Stimulated activated naive CD8-positive, alpha-beta T cell treated with anti-CD3 and anti-CD28 coated beads, Interleukin-15, amount 100 ng/mL, for 72 hours (primary cell): ENCODE results near the gene GADD45GIP1.

ENCODE experiments used
- ATAC-seq: fragments of 150-1000 bp; cut with Tn5 transposase; 2 replicates; pipeline ENCODE4 v1.10.0; 2021; ENCODE audit warnings: mild to moderate bottlenecking, moderate library complexity
- DNase-seq, 2 donors: peaks; one replicate each; pipeline ENCODE4 v3.0.0; 2021 to 2022
- H3K27ac Mint-ChIP-seq, 2 donors: one replicate each; pipeline ENCODE4 v1.8.0; 2022; ENCODE audit warnings: mild to moderate bottlenecking in 2 of 2, mixed read lengths in 2 of 2, moderate library complexity in 2 of 2
- H3K27me3 Mint-ChIP-seq: one replicate; pipeline ENCODE4 v1.8.0; 2022; ENCODE audit warnings: mixed read lengths
- H3K4me1 Mint-ChIP-seq: one replicate; pipeline ENCODE4 v1.8.0; 2022; ENCODE audit warnings: mild to moderate bottlenecking, mixed read lengths
- H3K4me3 Mint-ChIP-seq, 2 donors: one replicate each; pipeline ENCODE4 v1.8.0; 2022; ENCODE audit warnings: mild to moderate bottlenecking in 2 of 2, mixed read lengths in 2 of 2, moderate library complexity in 1 of 2
- H3K9me3 Mint-ChIP-seq, 2 donors: one replicate each; pipeline ENCODE4 v1.8.0; 2022; ENCODE audit warnings: mixed read lengths in 2 of 2

The GADD45GIP1 gene

GRCh38 chr19:12994701-12995595 is 37.9 kb upstream of the GADD45GIP1 start, which contains the start of gene NFIX:
NFIX (plus strand) TSS chr19:12995475; CDS start chr19:12995838, 363 bp downstream.
- peak; percentile 62 for ATAC-seq
- Mint-ChIP-seq H3K4me1 (peaks cover 11% of the 10 kb centered on the region), H3K27me3 (peaks cover 10% of the 10 kb centered on the region), H3K27ac (peak within 1 kb of the TSS; percentile 48 to 93), H3K9me3 (no peaks in the 10 kb centered on the region), H3K4me3 (peak within 1 kb of the TSS; percentile 82 to 93)
- DNase-seq = peak in 1 of 2 donors; percentile 53

DNA sequence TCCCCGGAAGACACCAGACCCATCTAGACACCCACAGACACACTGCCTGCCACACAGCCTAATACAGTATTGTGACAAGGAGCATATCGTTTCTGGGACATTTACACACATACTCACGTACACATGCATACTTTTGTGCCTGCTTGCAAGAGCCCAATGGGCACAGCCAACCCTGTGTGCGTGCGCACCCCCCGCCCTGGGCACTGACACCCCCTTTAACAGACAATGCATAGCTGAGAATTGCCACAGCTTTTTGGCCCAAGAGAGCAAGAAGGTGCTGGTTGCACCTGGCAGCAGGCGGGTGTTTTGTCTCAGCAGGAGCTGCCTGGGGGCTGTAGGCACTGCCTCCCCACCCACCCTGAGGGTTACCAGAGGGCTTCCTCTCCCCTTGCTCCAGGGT is 36.5 kb upstream of the GADD45GIP1 start:
- Mint-ChIP-seq H3K27me3 (peaks cover 10% of the 10 kb centered on the region), H3K4me3 (no peak overlapping the region), H3K9me3 (no peaks in the 10 kb centered on the region), H3K27ac (no peak overlapping the region), H3K4me1 (peaks cover 11% of the 10 kb centered on the region)
- DNase-seq (no peak), ATAC-seq (no peak)

DNA sequence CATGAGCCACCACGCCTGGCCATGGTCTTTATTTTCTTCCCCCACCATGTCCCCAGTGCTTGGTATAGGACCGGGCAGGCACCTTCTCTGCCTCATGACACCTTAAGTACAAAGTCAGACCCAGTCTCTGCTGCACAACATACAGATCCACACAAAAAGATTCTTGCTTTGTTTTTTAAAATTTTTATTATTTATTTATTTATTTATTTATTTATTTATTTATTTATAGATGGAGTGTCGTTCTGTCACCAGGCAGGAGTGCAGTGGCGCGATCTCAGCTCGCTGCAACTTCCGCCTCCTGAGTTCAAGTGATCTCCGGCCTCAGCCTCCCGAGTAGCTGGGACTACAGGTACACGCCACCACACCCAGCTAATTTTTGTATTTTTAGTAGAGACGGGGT is 35.7 kb upstream of the GADD45GIP1 start:
- no peak for ATAC-seq
- H3K4me1 Mint-ChIP-seq = peaks cover 11% of the 10 kb centered on the region
- H3K27ac Mint-ChIP-seq = no peak overlapping the region
- peaks cover 10% of the 10 kb centered on the region for H3K27me3 Mint-ChIP-seq
- H3K4me3 Mint-ChIP-seq = no peak overlapping the region
- H3K9me3 Mint-ChIP-seq = no peaks in the 10 kb centered on the region
- DNase-seq = no peak

- DNase-seq = no peak
- no peak for ATAC-seq
- no peak overlapping the region for H3K4me3 Mint-ChIP-seq
- H3K27ac Mint-ChIP-seq = no peak overlapping the region
- peaks cover 11% of the 10 kb centered on the region for H3K4me1 Mint-ChIP-seq
- H3K27me3 Mint-ChIP-seq = peaks cover 10% of the 10 kb centered on the region
- H3K9me3 Mint-ChIP-seq = no peaks in the 10 kb centered on the region
Observed at GRCh38 chr19:12991296-12991695, 34.3 kb upstream of the GADD45GIP1 start.

- H3K27me3 Mint-ChIP-seq = peaks cover 10% of the 10 kb centered on the region
- peaks cover 7% of the 10 kb centered on the region for H3K4me1 Mint-ChIP-seq
- no peaks in the 10 kb centered on the region for H3K9me3 Mint-ChIP-seq
- no peak overlapping the region for H3K4me3 Mint-ChIP-seq
- no peak overlapping the region for H3K27ac Mint-ChIP-seq
- DNase-seq = no peak
- no peak for ATAC-seq
Observed at GRCh38 chr19:12990853-12991252, 33.8 kb upstream of the GADD45GIP1 start.

DNA sequence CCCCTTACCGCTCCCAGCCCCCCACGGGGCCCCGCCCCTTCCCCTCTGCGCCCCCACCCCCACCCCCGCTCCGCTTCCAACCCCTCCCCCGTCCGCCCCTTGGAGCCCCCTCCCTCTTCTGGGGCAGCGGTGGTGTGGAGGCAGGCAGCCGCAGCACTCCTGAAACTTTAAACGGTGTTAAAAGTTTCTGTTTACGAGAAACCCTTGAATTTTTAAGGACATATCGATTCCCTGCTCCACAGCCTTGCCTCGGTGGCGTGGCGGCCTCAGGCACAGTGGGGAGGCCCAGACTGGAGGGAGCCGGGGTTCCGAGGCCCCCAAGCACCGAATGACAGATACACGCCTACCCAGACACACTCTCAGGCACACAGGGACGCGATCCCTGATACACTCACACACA is 33.4 kb upstream of the GADD45GIP1 start:
- peaks cover 6% of the 10 kb centered on the region for H3K4me1 Mint-ChIP-seq
- no peak for DNase-seq
- H3K9me3 Mint-ChIP-seq = no peaks in the 10 kb centered on the region
- no peak for ATAC-seq
- peaks cover 10% of the 10 kb centered on the region for H3K27me3 Mint-ChIP-seq
- H3K4me3 Mint-ChIP-seq = no peak overlapping the region
- H3K27ac Mint-ChIP-seq = no peak overlapping the region

DNA sequence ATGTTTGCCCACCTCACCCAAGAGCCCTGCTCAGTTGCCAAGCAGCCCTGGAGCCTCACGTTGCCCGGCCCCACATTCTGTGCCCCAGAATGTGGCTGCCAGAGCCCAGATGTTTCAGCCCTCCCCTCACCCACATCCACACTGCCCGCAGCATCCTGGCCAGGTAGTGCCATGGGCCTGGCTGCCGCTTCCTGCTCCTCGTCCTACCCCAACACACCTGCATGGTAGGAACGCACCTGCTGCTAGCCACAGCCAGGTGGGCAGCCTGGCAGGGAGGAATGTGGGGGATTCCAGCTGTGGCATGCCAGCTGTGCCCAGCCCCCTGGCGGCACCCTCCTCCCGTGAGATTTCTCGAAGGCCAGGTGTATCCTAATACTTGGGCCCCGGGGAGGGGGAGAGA is 30.8 kb upstream of the GADD45GIP1 start:
- ATAC-seq (no peak), DNase-seq (no peak)
- Mint-ChIP-seq H3K4me3 (no peak overlapping the region), H3K4me1 (no peaks in the 10 kb centered on the region), H3K27ac (no peak overlapping the region), H3K9me3 (no peaks in the 10 kb centered on the region), H3K27me3 (no peaks in the 10 kb centered on the region)

DNA sequence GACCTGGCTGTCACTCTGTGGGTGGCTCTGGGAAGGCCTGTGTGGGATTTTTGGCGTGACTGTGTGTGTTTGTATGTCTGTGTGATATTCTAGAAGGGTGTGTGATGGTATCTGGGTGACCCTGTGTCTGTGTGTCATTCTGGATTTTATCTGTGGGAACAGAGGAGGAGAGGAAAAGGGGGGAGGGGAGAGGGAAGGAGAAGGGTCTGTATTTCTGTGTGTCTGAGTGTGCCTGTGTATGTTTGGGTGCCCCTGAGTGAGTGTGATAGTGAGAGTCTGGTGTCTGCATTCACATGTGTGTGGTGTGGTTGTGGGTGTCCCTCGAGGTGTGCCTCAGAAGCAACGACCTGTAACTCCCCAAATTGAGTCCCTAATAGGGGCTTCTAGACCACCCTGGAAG is 30.2 kb upstream of the GADD45GIP1 start:
- no peak for DNase-seq
- Mint-ChIP-seq H3K4me1 (no peaks in the 10 kb centered on the region), H3K27ac (no peak overlapping the region), H3K9me3 (no peaks in the 10 kb centered on the region), H3K27me3 (no peaks in the 10 kb centered on the region), H3K4me3 (no peak overlapping the region)
- no peak for ATAC-seq

- DNase-seq = no peak
- Mint-ChIP-seq H3K27me3 (no peaks in the 10 kb centered on the region), H3K4me3 (no peak overlapping the region), H3K27ac (no peak overlapping the region), H3K4me1 (no peaks in the 10 kb centered on the region), H3K9me3 (no peaks in the 10 kb centered on the region)
- ATAC-seq = no peak
Observed at GRCh38 chr19:12986726-12987125, 29.7 kb upstream of the GADD45GIP1 start.

GRCh38 chr19:12985049-12985776 is 28.2 kb upstream of the GADD45GIP1 start:
- ATAC-seq = peak; percentile 40
- Mint-ChIP-seq H3K27me3 (no peaks in the 10 kb centered on the region), H3K27ac (no peak overlapping the region), H3K9me3 (no peaks in the 10 kb centered on the region), H3K4me1 (no peaks in the 10 kb centered on the region), H3K4me3 (no peak overlapping the region)
- DNase-seq = no peak

GRCh38 chr19:12984683-12985048 is 27.6 kb upstream of the GADD45GIP1 start:
- no peak overlapping the region for H3K27ac Mint-ChIP-seq
- no peaks in the 10 kb centered on the region for H3K27me3 Mint-ChIP-seq
- no peaks in the 10 kb centered on the region for H3K4me1 Mint-ChIP-seq
- H3K9me3 Mint-ChIP-seq = no peaks in the 10 kb centered on the region
- DNase-seq = no peak
- no peak for ATAC-seq
- no peak overlapping the region for H3K4me3 Mint-ChIP-seq

DNA sequence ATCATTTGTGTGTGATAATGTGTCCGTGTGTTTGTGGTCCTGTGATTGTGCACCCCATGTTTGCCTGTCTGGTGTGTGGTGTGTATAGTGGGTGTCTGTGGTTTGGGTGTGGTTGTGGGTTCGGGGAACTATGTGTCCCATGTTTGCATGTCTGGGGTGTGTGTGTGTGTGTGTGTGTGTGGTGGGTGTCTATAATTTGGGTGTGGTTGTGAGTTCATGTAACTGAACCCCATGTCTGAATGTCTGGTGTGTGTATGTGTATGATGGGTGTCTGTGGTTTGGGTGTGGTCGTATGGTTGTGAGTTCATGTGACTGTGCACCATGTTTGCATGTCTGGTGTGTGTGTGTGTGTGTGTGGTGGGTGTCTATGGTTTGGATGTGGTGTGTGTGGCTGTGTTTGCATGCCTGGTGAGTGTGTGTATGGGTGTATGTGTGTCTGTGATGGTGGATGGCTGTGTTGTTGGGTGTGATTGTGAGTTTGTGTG is 27.2 kb upstream of the GADD45GIP1 start:
- Mint-ChIP-seq H3K9me3 (no peaks in the 10 kb centered on the region), H3K4me1 (no peaks in the 10 kb centered on the region), H3K4me3 (no peak overlapping the region), H3K27ac (no peak overlapping the region), H3K27me3 (no peaks in the 10 kb centered on the region)
- no peak for DNase-seq
- no peak for ATAC-seq

GRCh38 chr19:12983542-12984142 is 26.6 kb upstream of the GADD45GIP1 start:
- Mint-ChIP-seq H3K27me3 (no peaks in the 10 kb centered on the region), H3K4me3 (no peak overlapping the region), H3K9me3 (no peaks in the 10 kb centered on the region), H3K4me1 (no peaks in the 10 kb centered on the region), H3K27ac (no peak overlapping the region)
- ATAC-seq (peak; percentile 86), DNase-seq (peak; percentile 83 to 91)

GRCh38 chr19:12983091-12983490 is 26.1 kb upstream of the GADD45GIP1 start:
- ATAC-seq (no peak), DNase-seq (no peak)
- H3K9me3 Mint-ChIP-seq = no peaks in the 10 kb centered on the region
- no peak overlapping the region for H3K4me3 Mint-ChIP-seq
- peaks cover 2% of the 10 kb centered on the region for H3K27me3 Mint-ChIP-seq
- H3K4me1 Mint-ChIP-seq = peaks cover under 1% of the 10 kb centered on the region
- no peak overlapping the region for H3K27ac Mint-ChIP-seq

DNA sequence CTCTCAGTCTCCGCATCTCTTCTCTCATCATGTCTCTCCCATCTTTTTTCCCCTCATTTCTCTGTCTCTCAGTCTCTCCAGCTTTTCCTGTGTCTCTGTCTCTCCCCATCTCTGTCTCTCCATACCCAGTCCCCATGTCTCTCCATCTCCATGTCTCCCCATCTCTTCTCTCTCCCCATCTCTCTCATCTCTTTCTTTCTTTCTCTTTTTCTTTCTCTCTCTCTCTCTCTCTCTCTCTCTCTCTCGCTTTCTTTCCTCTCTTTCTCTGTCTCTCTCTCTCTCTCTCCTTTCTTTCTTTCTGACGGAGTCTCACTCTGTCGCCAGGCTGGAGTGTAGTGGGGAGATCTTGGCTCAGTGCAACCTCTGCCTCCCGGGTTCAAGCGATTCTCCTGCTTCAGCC is 25.6 kb upstream of the GADD45GIP1 start:
- peaks cover 5% of the 10 kb centered on the region for H3K4me1 Mint-ChIP-seq
- H3K4me3 Mint-ChIP-seq = no peak overlapping the region
- ATAC-seq (no peak), DNase-seq (no peak)
- no peak overlapping the region for H3K27ac Mint-ChIP-seq
- no peaks in the 10 kb centered on the region for H3K9me3 Mint-ChIP-seq
- peaks cover 7% of the 10 kb centered on the region for H3K27me3 Mint-ChIP-seq

DNA sequence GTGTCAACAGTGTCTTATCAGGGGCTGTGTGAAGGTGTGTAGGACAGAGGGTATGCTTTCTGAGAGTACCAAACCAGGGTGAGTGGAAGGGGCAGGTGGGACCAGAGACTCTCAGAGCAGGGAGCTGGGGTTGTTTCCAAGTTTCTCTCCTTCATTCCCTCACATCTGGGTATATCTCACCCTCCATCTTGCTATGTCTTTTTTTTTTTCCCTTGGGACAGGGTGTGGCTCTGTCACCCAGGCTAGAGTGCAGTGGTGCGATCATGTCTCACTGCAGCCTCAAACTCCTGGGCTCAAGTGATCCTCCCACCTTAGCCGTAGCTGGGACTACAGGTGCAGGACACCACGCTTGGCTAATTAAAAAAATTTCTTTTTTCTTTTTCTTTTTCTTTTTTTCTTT is 23.0 kb upstream of the GADD45GIP1 start:
- Mint-ChIP-seq H3K4me1 (peaks cover 7% of the 10 kb centered on the region), H3K27me3 (peaks cover 24% of the 10 kb centered on the region), H3K4me3 (no peak overlapping the region), H3K27ac (no peak overlapping the region), H3K9me3 (no peaks in the 10 kb centered on the region)
- DNase-seq (no peak), ATAC-seq (no peak)
